Activated B cell treated with CpG ODN at 0.5 μM for 24 hours (primary cell): ENCODE data around the gene SH3RF3. TPM values are rescaled to one million over a fixed set of nuclear protein-coding genes. Genes with fewer than 3 reads are reported as not detected.

Experiments used
- ATAC-seq: fragments of 200-7000 bp; cut with Tn5 transposase; one replicate; pipeline ENCODE4 v1.10.0; 2021; ENCODE audit warnings: low read depth, mild to moderate bottlenecking, moderate library complexity
- CTCF ChIA-PET: fragments of 350-600 bp; sonication (Branson Sonifier 250); formaldehyde crosslinking; loops from one replicate; lab custom pipeline; 2021; ENCODE audit warnings: antibody characterized with exemption; lab: Charles Lee
- POLR2A ChIA-PET: fragments of 350-600 bp; sonication (Branson Sonifier 250); formaldehyde crosslinking; loops from one replicate; lab custom pipeline; 2021; ENCODE audit warnings: antibody characterized with exemption; lab: Charles Lee
- DNase-seq: peaks from one replicate; pipeline ENCODE4 v3.0.0; 2022
- H3K27ac Mint-ChIP-seq: one replicate; pipeline ENCODE4 v1.8.0; 2020; ENCODE audit warnings: mixed read lengths
- H3K27me3 Mint-ChIP-seq: one replicate; pipeline ENCODE4 v1.8.0; 2021; ENCODE audit warnings: mixed read lengths
- H3K36me3 Mint-ChIP-seq: one replicate; pipeline ENCODE4 v1.8.0; 2021; ENCODE audit warnings: low read depth, mixed read lengths
- H3K4me1 Mint-ChIP-seq: one replicate; pipeline ENCODE4 v1.8.0; 2021; ENCODE audit warnings: mixed read lengths
- H3K4me3 Mint-ChIP-seq: one replicate; pipeline ENCODE4 v1.8.0; 2020; ENCODE audit warnings: mild to moderate bottlenecking, mixed read lengths
- H3K9me3 Mint-ChIP-seq: one replicate; pipeline ENCODE4 v1.8.0; 2020; ENCODE audit warnings: mixed read lengths
- CTCF ChIP-seq: fragments of 200-600 bp; IDR thresholded peaks from one replicate; pipeline ENCODE4 v1.8.0; 2022; ENCODE audit warnings: antibody characterized with exemption, mild to moderate bottlenecking
- intact Hi-C: fragments of 100-400 bp; cut with micrococcal nuclease; formaldehyde crosslinking; loops from one replicate; pipeline ENCODE4 v1.15.1; 2024
- total RNA-seq: library from RNA; stranded (reverse); gene quantifications from 2 replicates; pipeline ENCODE4 v1.2.3, GENCODE V29; 2022

Gene SH3RF3
- total RNA-seq, 1 donor from 2014 or later, result 0.09 TPM

- no peak overlapping the region for H3K27ac Mint-ChIP-seq
- no peaks in the 10 kb centered on the region for H3K4me1 Mint-ChIP-seq
- no peak for ATAC-seq
Measured at GRCh38 chr2:109499566-109499965, 370.6 kb downstream of the SH3RF3 start.

GRCh38 chr2:109500910-109501309, 371.9 kb downstream of the SH3RF3 start:
- Mint-ChIP-seq H3K36me3 (no peaks in the 10 kb centered on the region), H3K9me3 (no peaks in the 10 kb centered on the region), H3K27me3 (no peaks in the 10 kb centered on the region), H3K4me3 (no peak overlapping the region), H3K4me1 (no peaks in the 10 kb centered on the region), H3K27ac (no peak overlapping the region)
- intact Hi-C loops, result no loop called here
- DNase-seq (no peak), ATAC-seq (no peak)
- ChIA-PET CTCF (no interaction called here), POLR2A (no interaction called here)
- TF ChIP-seq CTCF, result no peak

More at GRCh38 chr2:109499566-109499965, 370.6 kb downstream of the SH3RF3 start:
- Mint-ChIP-seq H3K9me3 (no peaks in the 10 kb centered on the region), H3K36me3 (no peaks in the 10 kb centered on the region), H3K27me3 (no peaks in the 10 kb centered on the region), H3K4me3 (no peak overlapping the region)
- no peak for TF ChIP-seq CTCF
- ChIA-PET CTCF (no interaction called here), POLR2A (no interaction called here)
- no peak for DNase-seq
- intact Hi-C loops, result no loop called here

GRCh38 chr2:109501461-109501860, 372.5 kb downstream of the SH3RF3 start:
- ChIA-PET CTCF (no interaction called here), POLR2A (no interaction called here)
- Mint-ChIP-seq H3K4me1 (no peaks in the 10 kb centered on the region), H3K27me3 (no peaks in the 10 kb centered on the region), H3K4me3 (no peak overlapping the region), H3K9me3 (no peaks in the 10 kb centered on the region), H3K27ac (no peak overlapping the region), H3K36me3 (no peaks in the 10 kb centered on the region)
- TF ChIP-seq CTCF, result no peak
- no peak for ATAC-seq
- no peak for DNase-seq
- intact Hi-C loops, result no loop called here

GRCh38 chr2:109503191-109503590, 374.2 kb downstream of the SH3RF3 start:
- no peak overlapping the region for H3K4me3 Mint-ChIP-seq
- H3K27me3 Mint-ChIP-seq, result no peaks in the 10 kb centered on the region
- H3K9me3 Mint-ChIP-seq, result no peaks in the 10 kb centered on the region
- ChIA-PET CTCF (no interaction called here), POLR2A (no interaction called here)
- DNase-seq (no peak), ATAC-seq (no peak)
- no peak overlapping the region for H3K27ac Mint-ChIP-seq
- intact Hi-C loops, result no loop called here
- no peaks in the 10 kb centered on the region for H3K36me3 Mint-ChIP-seq
- no peak for TF ChIP-seq CTCF
- H3K4me1 Mint-ChIP-seq, result no peaks in the 10 kb centered on the region

GRCh38 chr2:109507217-109507616, 378.2 kb downstream of the SH3RF3 start:
- TF ChIP-seq CTCF, result no peak
- Mint-ChIP-seq H3K27ac (no peak overlapping the region), H3K36me3 (no peaks in the 10 kb centered on the region), H3K9me3 (no peaks in the 10 kb centered on the region), H3K4me1 (no peaks in the 10 kb centered on the region), H3K27me3 (peaks cover 4% of the 10 kb centered on the region), H3K4me3 (no peak overlapping the region)
- intact Hi-C loops, result no loop called here
- ChIA-PET CTCF (no interaction called here), POLR2A (no interaction called here)
- no peak for ATAC-seq
- no peak for DNase-seq
